H9 (cell line): ENCODE results near the gene DUSP2. TPM values are rescaled to one million over a fixed set of nuclear protein-coding genes. Genes with fewer than 3 reads are reported as not detected.

ENCODE experiments used
- DNase-seq: peaks from one replicate; pipeline ENCODE4 v3.0.0-alpha.2; 2017
- H2AFZ ChIP-seq: one replicate; pipeline ENCODE4 v1.6.1; 2013; ENCODE audit warnings: mild to moderate bottlenecking, low read length, control low read depth, moderate library complexity
- H2AK5ac ChIP-seq: 2 replicates; pipeline ENCODE4 v1.6.1; 2013; ENCODE audit warnings: low read length, control low read depth, mixed read lengths; ENCODE audit not compliant: insufficient read length
- H2BK120ac ChIP-seq: one replicate; pipeline ENCODE4 v1.6.1; 2013; ENCODE audit warnings: low read depth, mild to moderate bottlenecking, low read length, control low read depth, inconsistent platforms; ENCODE audit not compliant: poor library complexity, severe bottlenecking
- H2BK12ac ChIP-seq: 2 replicates; pipeline ENCODE4 v1.6.1; 2013; ENCODE audit warnings: low read length, control low read depth, mixed read lengths, low read depth; ENCODE audit not compliant: insufficient read length
- H2BK15ac ChIP-seq: 2 replicates; pipeline ENCODE4 v1.6.1; 2013; ENCODE audit warnings: low read depth, low read length, control low read depth
- H2BK20ac ChIP-seq: one replicate; pipeline ENCODE4 v1.6.1; 2013; ENCODE audit warnings: low read depth, mild to moderate bottlenecking, low read length, control low read depth, inconsistent platforms; ENCODE audit not compliant: poor library complexity, severe bottlenecking
- H2BK5ac ChIP-seq: 2 replicates; pipeline ENCODE4 v1.6.1; 2013; ENCODE audit warnings: low read length, control low read depth, mixed read lengths; ENCODE audit not compliant: insufficient read length
- H3K14ac ChIP-seq: 2 replicates; pipeline ENCODE4 v1.6.1; 2013; ENCODE audit warnings: low read length, control low read depth; ENCODE audit not compliant: insufficient read depth
- H3K18ac ChIP-seq: 2 replicates; pipeline ENCODE4 v1.6.1; 2013; ENCODE audit warnings: low read depth, mild to moderate bottlenecking, mixed read lengths, low read length, control low read depth; ENCODE audit not compliant: insufficient read length
- H3K23ac ChIP-seq: 2 replicates; pipeline ENCODE4 v1.6.1; 2013; ENCODE audit warnings: low read length, control low read depth, mixed read lengths, low read depth; ENCODE audit not compliant: insufficient read length
- H3K23me2 ChIP-seq: 2 replicates; pipeline ENCODE4 v1.6.1; 2013; ENCODE audit warnings: low read depth, mild to moderate bottlenecking, mixed read lengths, low read length, control low read depth; ENCODE audit not compliant: insufficient read length, poor library complexity, severe bottlenecking
- H3K27ac ChIP-seq: 2 replicates; pipeline ENCODE4 v1.5.1; 2013; ENCODE audit warnings: low read length, control low read depth, mixed read lengths, low read depth; ENCODE audit not compliant: insufficient read length
- H3K27me3 ChIP-seq: 2 replicates; pipeline ENCODE4 v1.6.1; 2013; ENCODE audit warnings: low read length, control low read depth, inconsistent platforms; ENCODE audit not compliant: insufficient read depth
- H3K4ac ChIP-seq: 2 replicates; pipeline ENCODE4 v1.6.1; 2013; ENCODE audit warnings: low read depth, mild to moderate bottlenecking, control low read depth, inconsistent platforms, low read length, moderate library complexity
- H3K4me1 ChIP-seq: 2 replicates; pipeline ENCODE4 v1.6.1; 2013; ENCODE audit warnings: low read length, control low read depth, inconsistent platforms; ENCODE audit not compliant: insufficient read depth
- H3K4me2 ChIP-seq: 2 replicates; pipeline ENCODE4 v1.6.1; 2013; ENCODE audit warnings: low read length, control low read depth, mixed read lengths; ENCODE audit not compliant: insufficient read length, insufficient read depth
- H3K56ac ChIP-seq: 2 replicates; pipeline ENCODE4 v1.6.1; 2013; ENCODE audit warnings: low read depth, mild to moderate bottlenecking, mixed read lengths, low read length, control low read depth; ENCODE audit not compliant: insufficient read length
- H3K79me1 ChIP-seq: 2 replicates; pipeline ENCODE4 v1.6.1; 2013; ENCODE audit warnings: low read depth, mild to moderate bottlenecking, moderate library complexity, low read length, control low read depth, inconsistent platforms; ENCODE audit not compliant: insufficient read depth, poor library complexity, severe bottlenecking
- H3K79me2 ChIP-seq: 2 replicates; pipeline ENCODE4 v1.6.1; 2013; ENCODE audit warnings: low read length, control low read depth, inconsistent platforms; ENCODE audit not compliant: insufficient read depth
- H3K9ac ChIP-seq: 2 replicates; pipeline ENCODE4 v1.6.1; 2013; ENCODE audit warnings: low read length, control low read depth, mixed read lengths; ENCODE audit not compliant: insufficient read length; ENCODE audit errors: extremely low read depth
- H3K9me3 ChIP-seq: one replicate; pipeline ENCODE4 v1.6.1; 2013; ENCODE audit warnings: low read depth, low read length, inconsistent platforms; ENCODE audit not compliant: control insufficient read depth
- H3T11ph ChIP-seq: one replicate; pipeline ENCODE4 v1.6.1; 2013; ENCODE audit warnings: mild to moderate bottlenecking, low read length, control low read depth, inconsistent platforms
- H4K20me1 ChIP-seq: one replicate; pipeline ENCODE4 v1.6.1; 2013; ENCODE audit not compliant: control insufficient read depth, insufficient read length, insufficient read depth
- H4K5ac ChIP-seq: 2 replicates; pipeline ENCODE4 v1.6.1; 2013; ENCODE audit warnings: low read depth, mild to moderate bottlenecking, mixed read lengths, low read length, control low read depth; ENCODE audit not compliant: insufficient read length
- H4K8ac ChIP-seq: replicated peaks from 2 replicates; pipeline ENCODE4 v1.6.1; 2013; ENCODE audit warnings: low read length, control low read depth, mixed read lengths, low read depth; ENCODE audit not compliant: insufficient read length
- H4K91ac ChIP-seq: 2 replicates; pipeline ENCODE4 v1.6.1; 2013; ENCODE audit warnings: low read depth, mild to moderate bottlenecking, moderate library complexity, mixed read lengths, low read length, control low read depth; ENCODE audit not compliant: insufficient read length
- H3K27ac Mint-ChIP-seq, 3 experiments: 2 replicates in 2 of 3; 3 replicates in 1 of 3; pipeline ENCODE4 v1.8.0; 2020 to 2021; ENCODE audit warnings: mixed read lengths in 3 of 3, mild to moderate bottlenecking in 1 of 3, moderate library complexity in 1 of 3
- H3K27me3 Mint-ChIP-seq: 2 replicates; pipeline ENCODE4 v1.8.0; 2021; ENCODE audit warnings: low read depth, mild to moderate bottlenecking, moderate library complexity, mixed read lengths
- H3K36me3 Mint-ChIP-seq, 3 experiments: 2 replicates in 2 of 3; 3 replicates in 1 of 3; pipeline ENCODE4 v1.8.0; 2020 to 2021; ENCODE audit warnings: low read depth in 3 of 3, mixed read lengths in 3 of 3; ENCODE audit not compliant: insufficient read depth in 1 of 3
- H3K4me1 Mint-ChIP-seq, 2 experiments: 2 replicates each; pipeline ENCODE4 v1.8.0; 2020; ENCODE audit warnings: mixed read lengths in 2 of 2
- H3K4me3 Mint-ChIP-seq, 2 experiments: 2 replicates in 1 of 2; 3 replicates in 1 of 2; pipeline ENCODE4 v1.8.0; 2020 to 2021; ENCODE audit warnings: mild to moderate bottlenecking in 2 of 2, mixed read lengths in 2 of 2, moderate library complexity in 1 of 2
- H3K9me3 Mint-ChIP-seq, 2 experiments: 2 replicates in 1 of 2; 3 replicates in 1 of 2; pipeline ENCODE4 v1.8.0; 2020; ENCODE audit warnings: mild to moderate bottlenecking in 2 of 2, mixed read lengths in 2 of 2, moderate library complexity in 1 of 2
- CTCF ChIP-seq: fragments of 200-600 bp; sonication (generic); conservative IDR thresholded peaks from 3 replicates; pipeline ENCODE4 v1.8.0; 2021; ENCODE audit warnings: antibody characterized with exemption, mild to moderate bottlenecking
- WGBS: extraction: QIAGEN DNeasy Blood & Tissue Kit; methylation state at CpG from one replicate; pipeline ENCODE4 v1.1.7; 2013; ENCODE audit warnings: missing lambda C conversion rate, low lambda C conversion rate, mixed read lengths; ENCODE audit not compliant: insufficient read length; ENCODE audit errors: extremely low coverage; 5-methylcytosine and 5-hydroxymethylcytosine counted together
- total RNA-seq: library from RNA; stranded (reverse); gene quantifications from 2 replicates; pipeline ENCODE4 v1.2.1, GENCODE V29; 2021

Gene DUSP2
- total RNA-seq, 1 experiment from 2014 or later, result 14.9 TPM

GRCh38 chr2:96145848-96146152 lies 560 bp upstream of the DUSP2 start:
- peak overlapping the region; percentile 50 to 62; a peak in 4 of 5 replicates for H3K4me3 Mint-ChIP-seq
- no CpG with 5 or more reads among the region's 3 CpGs for WGBS

More at GRCh38 chr2:96145848-96146152, 560 bp upstream of the DUSP2 start:
- Histone ChIP-seq H4K8ac (no peak overlapping the region), H3T11ph (no peak overlapping the region), H2BK15ac (no peak overlapping the region), H3K4ac (no peak overlapping the region), H3K79me2 (no peaks in the 10 kb centered on the region), H3K9me3 (no peaks in the 10 kb centered on the region), H4K20me1 (no peaks in the 10 kb centered on the region), H3K18ac (no peak overlapping the region), H3K4me2 (no peak overlapping the region), H3K79me1 (no peaks in the 10 kb centered on the region), H2BK5ac (no peak overlapping the region), H2AK5ac (no peak overlapping the region), H4K5ac (no peak overlapping the region), H3K27ac (no peak overlapping the region), H3K14ac (no peak overlapping the region), H2AFZ (no peak overlapping the region), H3K23ac (no peak overlapping the region), H3K23me2 (peaks cover 6% of the 10 kb centered on the region), H4K91ac (no peak overlapping the region), H2BK120ac (no peak overlapping the region), H2BK20ac (no peak overlapping the region), H3K56ac (no peak overlapping the region), H2BK12ac (no peak overlapping the region), H3K4me1 (no peaks in the 10 kb centered on the region; the same call in 1 of the 2 replicates), H3K9ac (no peak overlapping the region), H3K27me3 (no peaks in the 10 kb centered on the region; the same call in 1 of the 2 replicates)
- peak; percentile 20 for DNase-seq
- Mint-ChIP-seq H3K4me1 (peaks cover 20 to 41% of the 10 kb centered on the region in 2 experiments), H3K36me3 (peaks cover 0 to 18% (median 0%) of the 10 kb centered on the region in 3 experiments; a peak in 2 of 7 replicates), H3K27ac (no peak overlapping the region), H3K9me3 (no peaks in the 10 kb centered on the region), H3K27me3 (peaks cover 40% of the 10 kb centered on the region)
- no peak for TF ChIP-seq CTCF
